ENCODE results near the gene NKRF. TPM values are rescaled to one million over a fixed set of nuclear protein-coding genes. Genes with fewer than 3 reads are reported as not detected.

Gene NKRF
- total RNA-seq, 6 experiments from 2014 or later, result 3.0 to 4.4 (median 4.0) TPM

GRCh38 chrX:119552508-119552907, 53.7 kb downstream of the NKRF start:
- H3K4me3 ChIP-seq, result no peak overlapping the region
- DNase-seq (no peak), ATAC-seq (no peak)
- no peaks in the 10 kb centered on the region for H3K4me1 ChIP-seq
- intact Hi-C loops (cut with DNase I), result no loop called here
- TF ChIP-seq CTCF (IDR thresholded peaks at IDR 0.05), result no peak
- TF ChIP-seq POLR2A (IDR thresholded peaks at IDR 0.05), result no peak
- H3K27me3 ChIP-seq, result no peaks in the 10 kb centered on the region
- 61% methylated on average over 3 of the region's 3 CpGs for WGBS (ENCODE audit: insufficient coverage, low coverage, low lambda C conversion rate, missing lambda C conversion rate)
- H3K27ac ChIP-seq, result no peak overlapping the region
- H3K36me3 ChIP-seq, result no peaks in the 10 kb centered on the region
- no peaks in the 10 kb centered on the region for H3K9me3 ChIP-seq

DNA sequence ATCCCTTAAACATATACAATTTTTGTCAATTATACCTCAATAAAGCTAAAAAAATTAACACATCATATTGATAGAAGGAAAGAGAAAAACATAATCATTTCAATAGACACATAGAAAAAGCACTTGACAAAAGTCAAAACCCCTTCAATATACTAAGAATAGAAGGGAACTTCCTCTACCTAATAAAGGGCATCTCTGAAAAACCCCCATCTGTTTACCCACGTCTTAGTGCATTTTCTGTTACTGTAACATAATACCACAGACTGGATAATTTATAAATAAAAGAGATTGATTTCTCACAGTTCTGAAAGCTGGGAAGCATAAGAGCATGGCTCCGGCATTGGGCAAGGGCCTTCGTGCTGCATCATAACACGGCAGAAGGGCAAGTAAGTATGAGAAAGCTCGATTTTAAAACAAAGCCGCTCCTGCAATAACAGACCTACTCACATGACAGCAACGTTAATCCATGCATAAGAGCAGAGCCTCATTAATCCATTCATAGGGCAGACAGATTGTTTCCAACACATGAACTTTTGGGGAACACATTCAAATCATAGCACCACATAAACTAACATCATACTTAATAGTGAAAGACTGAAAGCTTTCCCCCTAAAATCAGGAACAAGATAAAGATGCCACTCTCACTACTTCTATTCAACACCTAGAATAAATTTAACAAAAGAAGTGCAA, 56.8 kb downstream of the NKRF start:
- ATAC-seq, result no peak
- H3K4me1 ChIP-seq, result no peaks in the 10 kb centered on the region
- no peak overlapping the region for H3K4me3 ChIP-seq
- DNase-seq, result no peak
- H3K27me3 ChIP-seq, result no peaks in the 10 kb centered on the region
- 48% methylated on average over 7 of the region's 7 CpGs for WGBS (ENCODE audit: insufficient coverage, low coverage, low lambda C conversion rate, missing lambda C conversion rate)
- H3K36me3 ChIP-seq, result no peaks in the 10 kb centered on the region
- no peak overlapping the region for H3K27ac ChIP-seq
- H3K9me3 ChIP-seq, result no peaks in the 10 kb centered on the region
- intact Hi-C loops (cut with DNase I), result no loop called here
- TF ChIP-seq POLR2A (IDR thresholded peaks at IDR 0.05), result no peak
- TF ChIP-seq CTCF (IDR thresholded peaks at IDR 0.05), result no peak

GRCh38 chrX:119541188-119541587, 65.0 kb downstream of the NKRF start:
- no peaks in the 10 kb centered on the region for H3K36me3 ChIP-seq
- H3K4me1 ChIP-seq, result no peaks in the 10 kb centered on the region
- H3K4me3 ChIP-seq, result no peak overlapping the region
- H3K27ac ChIP-seq, result no peak overlapping the region
- intact Hi-C loops (cut with DNase I), result no loop called here
- no peaks in the 10 kb centered on the region for H3K27me3 ChIP-seq
- ATAC-seq, result no peak
- DNase-seq, result no peak
- WGBS (ENCODE audit: insufficient coverage, low coverage, low lambda C conversion rate, missing lambda C conversion rate), result 70% methylated on average over 4 of the region's 4 CpGs
- no peak for TF ChIP-seq POLR2A (IDR thresholded peaks at IDR 0.05)
- TF ChIP-seq CTCF (IDR thresholded peaks at IDR 0.05), result no peak
- H3K9me3 ChIP-seq, result no peaks in the 10 kb centered on the region

DNA sequence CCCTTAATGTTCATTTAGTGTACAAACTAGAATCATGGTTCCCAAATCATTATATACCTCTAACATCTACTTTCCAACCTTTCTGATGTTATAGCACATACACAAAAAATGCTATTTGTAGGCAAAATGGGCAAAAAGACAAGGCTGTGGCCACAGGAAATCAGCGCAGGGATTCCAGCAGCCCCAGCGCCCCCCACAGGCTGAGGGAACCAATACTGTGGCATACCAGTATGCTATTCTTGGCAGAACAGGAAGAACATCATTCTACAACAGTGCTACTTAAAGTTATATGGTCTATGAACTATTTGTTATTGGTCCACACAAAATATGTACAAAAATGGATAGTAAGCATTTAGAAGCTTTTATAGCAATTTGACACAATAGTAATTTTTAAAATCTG, 66.4 kb downstream of the NKRF start:
- Histone ChIP-seq H3K27ac (no peak overlapping the region), H3K4me3 (no peak overlapping the region), H3K4me1 (no peaks in the 10 kb centered on the region), H3K36me3 (no peaks in the 10 kb centered on the region), H3K9me3 (no peaks in the 10 kb centered on the region), H3K27me3 (no peaks in the 10 kb centered on the region)
- no peak for DNase-seq
- WGBS (ENCODE audit: insufficient coverage, low coverage, low lambda C conversion rate, missing lambda C conversion rate), result 43% methylated on average over 2 of the region's 2 CpGs
- TF ChIP-seq POLR2A (IDR thresholded peaks at IDR 0.05) (no peak), CTCF (IDR thresholded peaks at IDR 0.05) (no peak)
- intact Hi-C loops (cut with DNase I), result no loop called here
- no peak for ATAC-seq

MicroRNA genes within 50 kb of the gene (microRNA counts, 767-probe panel; counts per million panel counts)
- 237 counts per million for microRNA hsa-miR-766-3p

Small RNA genes lying within 50 kb of the gene (microRNA-seq; reads per million reads assigned to microRNA genes)
- gene MIR766, result 19.4 to 38.7 reads per million in 2 donors

Small RNA genes lying within 50 kb of the gene (small RNA-seq; reads per million reads assigned to genes)
- gene MIR766, result 1.2 to 2.0 reads per million in 2 experiments

Other genes with a start within 250 kb of the NKRF start
- gene SLC25A43, start 207.1 kb downstream of the NKRF start, total RNA-seq, result 10 to 100 TPM in 2 of 6 experiments, 1 to 10 TPM in 4; 6.4 to 21.5 (median 7.5) TPM
- gene SLC25A5, start 138.0 kb downstream of the NKRF start, total RNA-seq, result 100 to 1,000 TPM; 168 to 296 (median 223) TPM
- 10 to 100 TPM in 2 of 6 experiments, 1 to 10 TPM in 4; 4.5 to 13.9 (median 7.1) TPM for gene STEEP1, start 41.0 kb downstream of the NKRF start, total RNA-seq
- 10 to 100 TPM; 11.9 to 20.4 (median 16.2) TPM for gene UBE2A, start 31.9 kb downstream of the NKRF start, total RNA-seq
- 10 to 100 TPM; 12.7 to 25.6 (median 19.6) TPM for gene SEPTIN6, start 86.7 kb upstream of the NKRF start, total RNA-seq
- 1 to 10 TPM in 1 of 6 experiments, under 1 TPM in 4, not detected in 1; 0.19 to 1.2 (median 0.29) TPM for gene SOWAHD, start 152.2 kb upstream of the NKRF start, total RNA-seq
- gene RPL39, start 185.2 kb upstream of the NKRF start, total RNA-seq, result 1,000 to 10,000 TPM in 2 of 6 experiments, 100 to 1,000 TPM in 4; 587 to 2,308 (median 667) TPM
- gene UPF3B, start 246.5 kb upstream of the NKRF start, total RNA-seq, result 1 to 10 TPM; 1.9 to 3.5 (median 2.5) TPM

All from right lobe of liver (tissue), 6 donors.